Colon (tissue), 2 donors: ENCODE data around the gene IFNL3.
"Not testable (repeated sequence)": the region's sequence is repeated elsewhere in the genome, so short reads cannot be mapped to it uniquely, and the experiment has no call there.

Experiments used
- FAIRE-seq: peaks from 2 replicates; lab custom pipeline; 2012; peaks lifted over from hg19 to GRCh38; lab: Jason Lieb, UNC
- donor health status: control.
- donor health status: control.

IFNL3 gene

DNA sequence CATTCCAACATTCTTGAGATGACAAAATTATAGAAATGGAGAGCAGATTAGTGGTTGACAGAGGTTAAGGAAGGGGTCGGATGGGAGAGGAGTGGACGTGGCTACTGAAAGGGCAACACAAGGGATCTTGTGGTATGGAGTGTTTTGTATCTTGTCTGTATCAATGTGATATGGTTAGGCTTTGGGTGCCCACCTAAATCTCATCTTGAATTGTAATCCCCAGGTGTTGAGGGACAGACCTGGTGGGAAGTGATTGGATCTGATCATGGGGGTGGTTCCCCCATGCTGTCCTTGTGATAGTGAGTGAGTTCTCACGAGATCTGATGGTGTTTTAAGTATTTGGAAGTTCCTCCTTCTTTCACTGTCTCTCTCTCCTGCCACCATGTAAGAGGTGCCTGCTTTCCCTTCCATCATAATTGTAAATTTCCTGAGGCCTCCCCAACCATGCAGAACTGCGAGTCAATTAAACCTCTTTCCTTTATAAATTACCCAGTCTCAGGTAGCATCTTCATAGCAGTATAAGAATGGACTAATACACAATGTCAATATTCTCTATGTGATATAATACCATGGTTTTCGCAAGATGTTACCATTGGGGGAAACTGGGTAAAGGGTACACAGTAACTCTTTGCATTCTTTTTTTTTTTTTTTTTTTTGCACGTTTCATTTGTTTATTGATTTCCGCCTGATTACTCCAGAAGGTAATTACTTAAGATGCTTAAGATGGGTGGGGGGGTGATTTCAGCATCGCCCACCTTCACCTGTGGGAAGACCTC is 8.8 kb upstream of the IFNL3 start:
- no peak for FAIRE-seq

DNA sequence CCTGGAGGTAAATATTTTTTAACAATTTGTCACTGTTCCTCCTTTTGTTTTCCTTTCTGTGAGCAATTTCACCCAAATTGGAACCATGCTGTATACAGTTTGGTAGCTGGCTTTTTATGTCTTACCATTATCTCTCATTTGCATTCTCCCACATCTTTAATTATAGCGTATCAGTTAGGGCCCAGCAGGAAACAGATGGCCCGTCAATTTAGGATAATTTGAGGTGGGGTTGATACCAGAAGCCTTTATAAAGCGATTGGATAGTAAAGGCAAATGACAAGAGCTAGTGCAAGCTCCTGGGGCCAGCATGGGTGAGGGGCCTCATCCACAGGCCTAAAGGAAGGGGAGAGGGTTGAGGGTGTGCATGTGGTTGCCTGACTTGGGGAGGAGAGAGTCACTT is 7.7 kb upstream of the IFNL3 start:
- FAIRE-seq: no peak

DNA sequence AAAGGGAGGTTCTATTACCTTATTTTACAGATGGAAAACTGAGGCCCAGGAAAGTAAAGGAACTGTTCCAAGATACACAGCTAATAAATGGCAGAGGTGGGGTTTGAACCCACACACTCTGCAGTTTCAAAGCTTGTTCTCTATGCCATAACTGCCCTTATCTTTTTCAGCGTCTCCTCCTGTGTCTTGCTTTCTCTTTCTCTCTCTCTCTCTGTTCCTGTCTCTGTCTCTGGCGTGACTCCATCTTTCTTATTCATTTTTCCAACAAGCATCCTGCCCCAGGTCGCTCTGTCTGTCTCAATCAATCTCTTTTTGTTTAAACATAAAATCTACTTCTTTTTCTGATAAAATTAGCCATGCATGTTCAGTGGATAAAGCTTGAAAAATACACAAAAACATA is 7.0 kb upstream of the IFNL3 start:
- no peak for FAIRE-seq

DNA sequence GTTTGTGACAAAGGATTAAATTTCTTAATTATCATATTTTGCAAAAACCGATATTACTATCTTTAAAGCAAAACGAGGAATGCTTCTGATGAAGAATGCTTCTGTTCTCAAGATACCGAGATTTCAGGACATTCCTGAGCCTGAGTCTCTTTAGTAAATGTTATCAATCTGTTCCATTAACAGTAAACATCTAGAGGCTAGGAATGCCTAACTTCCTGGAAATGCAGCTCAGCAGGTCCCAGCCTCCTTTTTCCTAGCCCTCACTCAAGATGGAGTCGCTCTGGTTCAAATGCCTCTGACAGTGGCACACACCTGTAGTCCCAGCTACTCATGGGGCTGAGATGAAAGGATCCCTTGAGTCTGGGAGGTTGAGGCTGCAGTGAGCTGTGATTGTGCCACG is 6.3 kb upstream of the IFNL3 start:
- no peak for FAIRE-seq

DNA sequence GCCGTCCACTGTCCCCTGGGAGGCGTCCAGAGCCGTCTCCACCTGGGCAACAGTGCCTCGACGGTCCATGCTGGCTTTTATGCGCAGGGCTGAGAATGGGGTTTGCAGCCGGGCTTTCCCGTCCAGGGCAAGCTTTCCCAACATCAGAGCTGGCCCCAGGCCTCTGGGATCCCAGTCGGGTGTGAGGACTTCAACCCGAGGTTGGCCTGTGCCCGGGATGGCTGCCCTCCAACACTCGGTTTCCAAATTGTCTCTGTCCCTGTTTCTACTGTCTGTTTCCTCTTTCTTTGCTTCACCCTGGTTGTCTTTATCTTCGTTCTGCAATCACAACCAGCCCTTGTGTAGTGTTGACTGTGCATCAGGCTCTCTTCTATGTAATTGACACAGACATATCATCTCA is 4.0 kb upstream of the IFNL3 start, which contains the start of gene IFNL4:
Gene IFNL4 (minus strand): TSS at position 51 of the 400 bp plus-strand sequence.
- FAIRE-seq: no peak

DNA sequence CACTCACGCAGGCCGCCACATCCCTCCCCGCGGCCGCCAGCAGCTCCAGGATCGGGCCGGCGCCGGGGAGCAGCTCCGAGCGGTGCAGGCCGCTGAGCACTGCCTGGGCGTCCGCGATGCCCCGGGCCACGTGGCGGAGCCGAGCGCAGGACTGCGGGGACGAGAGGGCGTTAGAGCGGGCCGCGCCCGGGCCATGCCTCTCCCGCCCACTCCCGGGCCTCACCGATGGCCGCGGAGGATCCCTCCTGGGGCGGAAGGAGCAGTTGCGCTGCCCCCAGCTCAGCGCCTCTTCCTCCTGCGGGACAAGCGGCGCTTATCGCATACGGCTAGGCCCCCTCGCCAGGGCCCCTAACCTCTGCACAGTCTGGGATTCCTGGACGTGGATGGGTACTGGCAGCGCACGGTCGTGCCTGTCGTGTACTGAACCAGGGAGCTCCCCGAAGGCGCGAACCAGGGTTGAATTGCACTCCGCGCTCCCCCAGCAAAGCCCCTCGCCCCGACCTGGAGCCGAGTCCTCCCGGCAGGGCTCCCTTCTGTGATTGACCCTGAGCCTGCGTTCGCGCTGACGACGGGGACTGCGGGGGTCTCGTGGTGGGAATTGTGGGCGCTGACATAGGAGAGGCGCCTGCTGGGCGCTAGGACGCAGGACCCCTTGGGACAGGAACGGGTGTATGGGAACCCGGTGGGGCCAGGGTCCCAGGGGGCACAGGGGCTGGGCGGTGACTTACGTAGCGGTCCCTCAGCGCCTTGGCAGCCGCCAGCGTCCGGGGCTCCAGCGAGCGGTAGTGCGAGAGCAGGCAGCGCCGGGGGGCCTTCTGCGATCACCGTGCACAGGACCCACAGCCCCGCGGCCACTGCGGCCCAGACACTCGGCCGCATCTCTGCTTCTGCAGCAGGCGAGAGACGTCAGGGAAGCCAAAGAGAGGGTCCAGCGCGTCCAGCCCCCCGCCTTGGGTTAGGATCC is 3.2 kb upstream of the IFNL3 start:
- FAIRE-seq: no peak

DNA sequence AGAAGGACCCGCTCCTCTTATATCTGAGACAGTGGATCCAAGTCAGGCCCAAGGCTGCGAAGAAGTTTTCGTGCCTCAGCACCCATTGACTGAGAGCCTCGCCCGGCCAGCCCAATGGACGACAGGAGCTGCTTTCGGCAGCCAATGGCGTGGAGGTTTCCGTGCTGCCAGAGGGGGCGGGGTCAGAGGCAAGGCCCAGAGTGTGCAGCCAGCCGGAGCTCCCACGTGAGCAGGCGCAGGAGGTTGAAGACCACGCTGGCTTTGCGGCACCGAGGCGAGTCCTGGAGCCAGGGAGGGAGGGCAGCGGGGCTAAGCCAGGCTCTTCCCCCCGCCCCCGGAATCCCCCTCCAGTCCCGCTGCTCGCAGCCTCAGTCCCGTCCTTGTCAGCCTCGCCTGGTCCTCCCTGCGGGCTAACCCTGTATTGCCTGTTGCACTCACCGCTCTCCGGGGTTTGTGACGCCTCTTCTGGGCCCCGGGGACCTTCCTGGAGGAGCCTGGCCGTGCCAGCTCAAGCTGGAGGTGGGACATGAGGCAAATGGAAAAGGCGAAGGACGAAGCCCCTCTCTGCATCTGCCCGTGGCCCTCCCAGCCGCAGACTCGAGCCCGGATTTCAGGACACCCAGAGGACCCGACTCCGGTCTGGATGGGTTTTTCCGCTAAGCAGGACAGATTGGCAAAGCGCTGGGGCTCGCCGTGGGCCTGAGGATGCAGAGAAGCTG is 2.3 kb upstream of the IFNL3 start:
- FAIRE-seq: no peak

DNA sequence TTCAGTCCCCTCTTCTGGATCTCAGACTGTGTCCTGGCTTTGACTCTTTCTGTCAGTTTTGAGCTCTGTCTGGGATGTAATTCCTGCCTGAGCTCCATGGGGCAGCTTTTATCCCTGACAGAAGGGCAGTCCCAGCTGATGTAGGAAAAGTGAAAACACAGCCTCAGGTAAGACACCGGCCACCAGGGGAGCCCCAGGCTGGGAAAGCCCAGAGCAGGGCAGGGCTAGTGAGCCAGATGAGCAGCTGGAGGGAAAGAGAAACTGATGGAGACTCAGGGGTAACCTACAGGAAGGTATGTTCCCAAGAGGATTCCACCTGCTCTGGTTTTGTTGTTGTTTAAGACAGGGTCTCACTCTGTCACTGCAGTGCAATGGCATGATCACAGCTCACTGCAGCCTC is 360 bp upstream of the IFNL3 start:
- not testable (repeated sequence) for FAIRE-seq

DNA sequence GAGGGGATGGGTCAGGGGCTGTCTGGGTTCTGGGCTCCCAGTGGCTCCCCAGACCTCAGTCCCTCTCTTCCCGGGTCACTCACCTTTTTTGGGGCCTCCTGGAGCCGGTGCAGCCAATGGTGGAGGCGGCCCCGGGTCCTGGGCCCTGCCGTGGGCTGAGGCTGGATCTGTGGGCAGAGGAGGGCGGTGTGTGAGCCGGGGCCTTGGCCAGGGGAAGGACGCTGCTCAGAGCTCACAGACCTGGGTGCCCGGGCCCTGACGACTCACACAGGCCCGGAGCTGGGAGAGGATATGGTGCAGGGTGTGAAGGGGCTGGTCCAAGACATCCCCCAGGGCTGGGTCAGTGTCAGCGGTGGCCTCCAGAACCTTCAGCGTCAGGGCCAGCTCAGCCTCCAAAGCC is 1.1 kb downstream of the IFNL3 start:
- not testable (repeated sequence) for FAIRE-seq

DNA sequence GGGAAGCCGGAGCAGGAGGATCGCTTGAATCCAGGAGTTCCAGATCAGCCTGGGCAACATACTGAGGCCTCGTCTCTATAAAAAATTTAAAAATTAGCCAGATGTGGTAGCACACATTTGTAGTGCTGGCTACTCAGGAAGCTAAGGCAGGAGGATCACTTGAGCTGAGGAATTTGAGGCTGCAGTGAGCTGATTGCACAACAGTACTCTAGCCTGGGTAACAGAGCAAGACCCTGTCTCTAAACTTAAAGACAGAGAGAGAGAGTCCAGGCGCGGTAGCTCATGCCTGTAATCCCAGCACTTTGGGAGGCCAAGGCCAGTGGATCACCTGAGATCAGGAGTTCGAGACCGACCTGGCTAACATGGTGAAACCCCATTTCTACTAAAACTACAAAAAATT is 4.4 kb downstream of the IFNL3 start:
- FAIRE-seq: no peak

DNA sequence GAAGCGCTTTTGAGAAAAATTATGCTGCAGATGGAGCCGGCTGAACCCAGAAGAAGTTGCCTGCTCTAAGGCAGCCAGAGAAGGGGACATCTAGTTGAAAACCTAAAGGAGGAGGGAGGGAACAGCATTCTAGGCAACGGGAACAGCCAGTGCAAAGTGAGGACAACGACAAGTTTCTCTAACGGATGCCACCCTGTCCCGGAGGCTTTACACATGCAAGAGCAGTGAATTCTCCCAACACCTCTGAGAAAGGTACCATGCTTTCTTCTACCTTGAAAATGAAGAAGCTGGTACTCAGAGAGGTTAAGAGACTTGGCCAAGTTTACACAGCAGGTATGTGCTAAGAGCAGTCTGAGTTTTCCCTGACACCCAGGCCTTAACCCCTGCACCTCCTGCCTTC is 5.9 kb downstream of the IFNL3 start:
- no peak for FAIRE-seq

DNA sequence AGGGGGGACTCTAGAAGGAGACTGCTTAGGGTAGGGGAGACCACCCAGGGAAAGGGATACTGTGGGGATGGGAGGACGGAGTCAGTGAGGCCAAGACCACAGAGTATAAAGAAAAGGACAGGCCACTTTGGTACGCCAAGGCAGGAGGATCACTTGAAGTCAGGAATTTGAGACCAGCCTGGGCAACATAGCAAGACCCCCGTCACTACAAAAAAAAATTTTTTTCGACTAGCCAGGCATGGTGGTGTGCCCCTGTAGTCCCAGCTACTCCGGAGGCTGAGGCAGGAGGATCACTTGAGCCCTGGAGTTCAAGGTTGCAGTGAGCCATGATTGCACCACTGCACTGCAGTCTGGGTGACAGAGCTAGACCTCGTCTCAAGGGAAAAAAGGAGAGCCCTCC is 6.6 kb downstream of the IFNL3 start:
- FAIRE-seq: no peak

DNA sequence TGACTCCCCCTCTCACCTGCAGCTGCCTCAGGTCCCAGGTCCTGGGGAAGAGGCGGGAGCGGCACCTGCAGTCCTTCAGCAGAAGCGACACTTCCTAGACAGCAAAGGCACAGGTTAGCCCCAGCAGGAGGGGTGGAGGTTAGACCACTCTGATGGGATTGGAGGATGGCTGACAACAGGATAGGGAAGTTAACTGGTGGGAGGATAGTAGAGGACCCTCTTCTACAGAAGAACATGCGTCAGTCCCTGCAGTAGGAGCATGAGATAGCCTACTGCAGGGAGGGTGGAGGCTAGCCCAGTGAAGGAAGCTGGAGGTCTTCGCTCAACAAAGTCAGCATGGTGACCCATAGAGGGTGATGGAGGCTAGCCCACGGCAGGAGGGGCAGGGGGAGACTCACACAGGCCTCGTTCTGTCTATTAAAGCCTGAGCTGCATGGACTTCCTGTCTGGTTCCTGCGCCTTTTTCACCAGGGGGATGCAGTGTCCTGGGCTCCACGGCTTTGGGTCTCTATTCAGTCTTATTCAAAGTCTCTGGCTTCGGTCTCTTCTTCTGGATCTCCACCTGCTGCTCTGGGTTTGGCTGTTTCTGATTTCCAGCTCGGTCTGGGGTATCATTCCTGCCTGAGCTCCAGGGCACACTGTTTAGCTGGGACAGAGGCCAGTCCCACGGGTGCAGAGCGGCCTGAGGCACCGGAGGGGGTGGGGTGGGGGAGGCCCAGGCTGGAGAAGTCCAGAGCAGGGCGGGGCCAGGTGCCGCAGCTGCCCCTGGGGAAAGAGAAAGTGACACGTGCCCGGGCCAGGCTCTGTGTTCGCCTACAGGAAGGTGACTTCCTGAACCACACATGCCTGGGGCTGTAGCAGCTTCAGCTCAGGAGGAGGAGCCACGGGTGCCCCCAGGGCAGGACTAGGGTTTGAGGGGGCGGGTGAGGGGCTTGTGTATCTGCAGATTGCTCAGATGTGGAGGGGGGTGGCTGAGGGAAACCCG is 7.3 kb downstream of the IFNL3 start:
- no peak for FAIRE-seq

DNA sequence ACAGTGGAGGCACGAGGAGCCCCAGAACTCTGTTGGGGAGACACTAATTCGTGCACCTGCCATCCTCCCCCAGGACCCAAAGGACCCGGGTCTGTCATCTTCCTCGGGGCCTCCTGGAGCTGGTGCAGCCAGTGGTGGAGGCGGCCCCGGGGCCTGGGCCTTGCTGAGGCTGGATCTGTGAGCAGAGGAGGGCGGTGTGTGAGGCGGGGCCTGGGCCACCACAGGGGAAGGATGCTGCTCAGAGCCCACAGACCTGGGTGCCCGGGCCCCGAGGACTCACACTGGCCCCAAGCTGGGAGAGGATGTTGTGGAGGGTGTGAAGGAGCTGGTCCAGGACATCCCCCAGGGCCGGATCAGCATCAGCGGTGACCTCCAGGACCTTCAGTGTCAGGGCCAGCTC is 8.3 kb downstream of the IFNL3 start:
- no peak for FAIRE-seq

DNA sequence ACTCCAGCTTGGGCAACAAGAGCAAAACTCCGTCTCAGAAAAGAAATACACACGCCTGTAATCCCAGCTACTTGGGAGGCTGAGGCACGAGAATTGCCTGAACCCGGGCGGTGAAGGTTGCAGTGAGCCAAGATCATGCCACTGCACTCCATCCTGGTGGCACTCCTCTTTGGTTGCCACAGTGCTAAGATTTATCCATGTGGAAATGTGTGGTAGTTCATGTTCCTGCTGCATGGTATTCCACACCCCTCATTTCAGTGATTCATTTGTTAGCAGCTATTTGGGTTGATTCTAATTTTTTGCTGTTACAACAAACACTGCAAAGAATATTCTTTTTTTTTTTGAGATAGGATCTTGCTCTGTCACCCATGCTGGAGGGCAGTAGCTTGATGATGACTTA is 12.1 kb downstream of the IFNL3 start:
- FAIRE-seq: no peak

DNA sequence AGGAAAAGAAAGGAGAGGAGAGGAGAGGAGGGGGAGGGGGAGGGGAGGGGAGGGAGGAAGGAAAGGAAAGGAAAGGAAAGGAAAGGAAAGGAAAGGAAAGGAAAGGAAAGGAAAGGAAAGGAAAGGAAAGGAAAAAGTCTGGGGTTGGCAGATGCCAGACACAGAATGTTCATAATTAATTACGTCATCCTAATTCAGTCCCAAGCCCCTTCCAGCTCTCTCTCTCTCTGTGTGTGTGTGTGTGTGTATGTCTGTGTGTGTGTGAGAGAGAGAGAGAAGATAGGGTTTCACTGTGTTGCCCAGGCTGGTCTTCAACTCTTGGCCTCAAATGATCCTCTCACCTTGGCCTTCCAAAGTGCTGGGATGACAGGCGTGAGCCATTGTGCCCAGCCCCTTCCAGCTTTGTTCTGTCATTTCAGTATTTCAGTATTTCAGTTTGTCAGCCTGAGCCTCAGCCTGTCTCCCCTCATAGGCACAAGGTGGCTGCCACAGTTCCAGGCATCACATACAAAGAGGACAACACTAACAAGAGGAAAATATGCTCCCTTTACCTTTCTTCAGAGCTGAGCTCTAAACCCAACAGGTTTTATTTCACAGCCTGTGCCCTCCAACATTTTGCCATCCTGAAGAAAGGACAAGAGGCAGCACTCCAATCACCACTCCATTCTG is 14.6 kb downstream of the IFNL3 start:
- no peak for FAIRE-seq

DNA sequence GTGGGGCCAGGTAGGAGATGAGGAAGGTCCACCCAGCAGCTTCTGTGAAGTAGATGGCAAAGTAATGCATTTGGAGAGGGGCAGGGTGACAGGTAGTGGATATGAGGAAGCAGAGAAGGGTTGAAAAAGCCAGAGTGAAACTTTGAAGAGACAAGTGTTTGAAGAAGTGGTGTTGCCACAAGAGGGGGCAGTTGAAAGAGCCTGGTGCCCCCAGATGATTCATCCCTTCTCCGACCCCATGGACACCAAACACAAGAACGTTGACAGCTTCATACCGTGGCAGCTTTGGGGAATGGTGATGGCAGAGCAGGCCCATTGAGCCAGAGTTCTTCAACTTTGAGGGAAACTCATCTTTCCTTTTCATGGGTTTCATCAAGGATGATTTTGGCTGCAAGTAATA is 19.9 kb downstream of the IFNL3 start:
- FAIRE-seq: no peak

DNA sequence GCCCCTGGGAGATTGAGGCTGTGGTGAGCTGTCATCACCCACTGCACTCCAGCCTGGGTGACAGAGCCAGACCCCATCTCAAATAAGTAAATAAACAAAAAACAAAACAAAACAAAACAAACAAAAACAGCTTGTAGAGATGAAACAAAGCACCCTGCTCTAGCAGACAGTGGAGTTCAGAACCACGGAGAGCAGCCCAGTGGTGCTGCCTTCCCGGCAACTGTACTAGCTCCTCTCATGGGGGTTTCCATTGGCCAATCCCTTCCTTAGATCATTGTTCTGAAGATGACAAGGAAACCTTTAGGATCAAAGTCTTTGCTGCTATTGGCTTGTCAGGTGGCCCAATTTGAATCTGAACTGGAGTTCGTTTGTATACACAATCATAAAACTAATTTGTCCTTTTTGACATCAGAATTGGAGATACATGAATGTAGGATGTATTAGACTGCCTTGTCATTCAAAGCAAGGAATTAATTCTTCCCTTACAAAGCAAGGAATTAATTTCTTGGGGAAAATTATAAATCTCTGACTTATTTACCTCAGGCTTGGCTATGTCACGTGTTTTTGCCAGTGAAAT is 21.0 kb downstream of the IFNL3 start:
- no peak for FAIRE-seq

DNA sequence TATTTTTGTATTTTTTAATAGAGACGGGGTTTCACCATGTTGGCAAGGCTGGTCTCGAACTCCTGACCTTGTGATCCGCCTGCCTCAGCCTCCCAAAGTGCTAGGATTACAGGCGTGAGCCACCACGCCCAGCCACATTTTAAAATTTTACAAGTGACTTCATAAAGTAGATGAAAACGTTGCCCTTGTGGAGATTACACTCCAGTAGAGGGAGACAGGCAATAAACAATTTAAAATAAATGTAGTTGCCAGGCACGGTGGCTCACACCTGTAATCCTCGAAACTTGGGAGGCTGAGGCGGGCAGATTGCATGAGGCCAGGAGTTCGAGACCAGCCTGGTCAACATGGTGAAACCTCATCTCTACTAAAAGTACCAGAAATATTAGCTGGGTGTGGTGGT is 25.7 kb downstream of the IFNL3 start:
- not testable (repeated sequence) for FAIRE-seq

DNA sequence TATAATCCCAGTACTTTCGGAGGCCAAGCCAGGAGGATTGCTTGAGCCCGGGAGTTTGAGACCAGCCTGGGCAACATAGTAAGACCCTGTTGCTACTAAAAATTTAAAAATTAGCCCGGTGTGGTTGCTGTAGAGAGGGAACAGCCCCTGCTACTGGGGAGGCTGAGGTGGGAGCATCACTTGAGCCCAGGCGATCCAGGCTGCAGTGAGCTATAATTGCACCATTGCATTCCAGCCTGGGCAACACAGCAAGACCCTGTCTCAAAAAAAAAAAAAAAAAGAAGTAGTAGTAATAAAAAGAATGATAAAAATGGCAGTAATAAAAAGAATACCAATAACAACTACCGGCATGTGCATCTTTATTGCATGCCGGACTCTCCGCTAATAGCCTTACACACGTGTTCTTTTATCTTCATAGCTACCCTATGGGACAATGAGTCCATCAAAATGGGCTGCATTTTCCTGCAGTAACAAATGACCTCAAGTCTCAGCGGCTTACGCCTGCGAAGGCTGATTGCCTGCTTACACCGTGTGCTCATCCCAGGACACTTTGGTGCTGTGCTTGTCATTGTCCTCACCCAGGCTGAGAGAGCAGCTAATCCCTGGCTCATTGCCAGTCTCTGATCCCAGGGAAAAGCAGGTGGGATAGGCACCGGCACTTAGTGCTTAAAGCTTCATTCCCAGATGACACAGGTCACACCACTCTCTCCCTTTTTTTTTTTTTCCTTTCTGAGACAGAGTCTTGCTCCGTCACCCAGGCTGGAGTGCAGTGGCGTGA is 26.4 kb downstream of the IFNL3 start:
- FAIRE-seq: no peak
